ENCODE measurements around the gene PRR15L.

DNA sequence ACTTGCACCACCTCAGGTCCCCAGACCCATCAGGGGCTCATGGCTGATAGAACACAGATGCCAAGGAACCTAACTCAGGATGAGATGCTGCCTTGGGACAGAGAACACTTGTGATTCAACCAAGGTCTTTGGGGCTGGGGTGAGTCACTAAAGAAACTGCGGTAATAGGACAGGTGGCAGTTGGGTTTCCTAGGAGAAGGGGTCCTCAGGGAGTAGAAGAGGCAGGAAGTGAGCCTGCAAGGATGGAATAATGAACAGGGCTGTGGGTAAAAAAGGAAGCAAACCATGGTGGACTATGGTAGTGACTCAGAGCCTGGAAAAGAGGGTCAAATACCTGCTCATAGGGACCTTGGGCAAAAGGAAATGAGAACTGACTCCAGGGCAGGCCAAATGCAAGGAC lies 22.8 kb downstream of the PRR15L start:
- TF ChIP-seq HDAC6 (IDR thresholded peaks at IDR 0.05; ENCODE audit: low read depth, low read length) (no peak), SRF (IDR thresholded peaks at IDR 0.05; ENCODE audit: low read depth, low read length) (no peak), POLR2AphosphoS5 (IDR thresholded peaks at IDR 0.05; ENCODE audit: low read depth, low read length) (no peak), KDM5A (IDR thresholded peaks at IDR 0.05; ENCODE audit: low read length) (no peak), POLR2A (IDR thresholded peaks at IDR 0.05; ENCODE audit: control extremely low read depth in 1 of 2, low read depth in 2 of 2, low read length in 2 of 2) (no peak), SIN3A (conservative IDR thresholded peaks at IDR 0.05 in 1 of 2, IDR thresholded peaks at IDR 0.05 in 1 of 2; ENCODE audit: low read depth in 1 of 2, low read length in 2 of 2) (no peak), SP2 (IDR thresholded peaks at IDR 0.05; ENCODE audit: low read length) (no peak), YY1 (IDR thresholded peaks at IDR 0.05; ENCODE audit: low read depth, low read length) (no peak), PHF8 (conservative IDR thresholded peaks at IDR 0.05; ENCODE audit: low read depth, low read length) (no peak)
- TF ChIP-seq, protein P1, sequence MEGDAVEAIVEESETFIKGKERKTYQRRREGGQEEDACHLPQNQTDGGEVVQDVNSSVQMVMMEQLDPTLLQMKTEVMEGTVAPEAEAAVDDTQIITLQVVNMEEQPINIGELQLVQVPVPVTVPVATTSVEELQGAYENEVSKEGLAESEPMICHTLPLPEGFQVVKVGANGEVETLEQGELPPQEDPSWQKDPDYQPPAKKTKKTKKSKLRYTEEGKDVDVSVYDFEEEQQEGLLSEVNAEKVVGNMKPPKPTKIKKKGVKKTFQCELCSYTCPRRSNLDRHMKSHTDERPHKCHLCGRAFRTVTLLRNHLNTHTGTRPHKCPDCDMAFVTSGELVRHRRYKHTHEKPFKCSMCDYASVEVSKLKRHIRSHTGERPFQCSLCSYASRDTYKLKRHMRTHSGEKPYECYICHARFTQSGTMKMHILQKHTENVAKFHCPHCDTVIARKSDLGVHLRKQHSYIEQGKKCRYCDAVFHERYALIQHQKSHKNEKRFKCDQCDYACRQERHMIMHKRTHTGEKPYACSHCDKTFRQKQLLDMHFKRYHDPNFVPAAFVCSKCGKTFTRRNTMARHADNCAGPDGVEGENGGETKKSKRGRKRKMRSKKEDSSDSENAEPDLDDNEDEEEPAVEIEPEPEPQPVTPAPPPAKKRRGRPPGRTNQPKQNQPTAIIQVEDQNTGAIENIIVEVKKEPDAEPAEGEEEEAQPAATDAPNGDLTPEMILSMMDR (IDR thresholded peaks at IDR 0.05; ENCODE audit: control extremely low read depth in 1 of 3, insufficient read depth in 1 of 3, low read depth in 1 of 3, low read length in 3 of 3) = no peak

Measured in H1 (cell line).